Putamen (tissue), 1 donor: ENCODE results near the gene LRP8.
A peak's percentile ranks its signal among the peaks of the same experiment; 100 is the strongest.

Experiments
- DNase-seq: peaks from one replicate; pipeline ENCODE4 v3.0.0-alpha.2; 2016; ENCODE audit warnings: low spot score

The LRP8 gene

GRCh38 chr1:53328009-53328461, at the start of gene LRP8:
LRP8 (minus strand) TSS chr1:53328070; CDS start chr1:53327912, 158 bp downstream.
- DNase-seq: peak; percentile 58

DNA sequence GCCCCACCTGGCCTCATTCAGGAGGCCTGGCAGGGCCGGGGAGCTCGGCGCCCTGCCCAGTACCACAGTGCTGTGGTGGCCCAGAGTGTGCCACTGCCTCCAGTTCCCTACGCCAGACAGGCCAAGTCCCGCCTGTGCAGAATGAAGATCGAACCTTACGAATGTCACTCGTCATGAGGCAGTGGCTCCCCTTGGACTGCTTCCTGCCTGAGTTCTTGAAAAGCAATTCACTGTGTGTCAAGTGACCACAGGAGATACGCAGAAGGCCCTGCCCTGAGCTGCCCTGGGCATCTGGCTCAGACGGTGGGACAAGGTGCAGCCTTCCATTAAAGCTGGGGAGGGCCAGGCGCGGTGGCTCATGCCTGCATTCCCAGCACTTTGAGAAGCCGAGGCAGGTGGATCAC, 49.6 kb upstream of the LRP8 start:
- no peak for DNase-seq

GRCh38 chr1:53376742-53377437, 49.0 kb upstream of the LRP8 start:
- DNase-seq: no peak

- DNase-seq: no peak
Measured at GRCh38 chr1:53376041-53376461, 48.2 kb upstream of the LRP8 start.

- no peak for DNase-seq
Measured at GRCh38 chr1:53375440-53375839, 47.6 kb upstream of the LRP8 start.

GRCh38 chr1:53373246-53373645, 45.4 kb upstream of the LRP8 start:
- no peak for DNase-seq

GRCh38 chr1:53372501-53372951, 44.7 kb upstream of the LRP8 start:
- no peak for DNase-seq

DNA sequence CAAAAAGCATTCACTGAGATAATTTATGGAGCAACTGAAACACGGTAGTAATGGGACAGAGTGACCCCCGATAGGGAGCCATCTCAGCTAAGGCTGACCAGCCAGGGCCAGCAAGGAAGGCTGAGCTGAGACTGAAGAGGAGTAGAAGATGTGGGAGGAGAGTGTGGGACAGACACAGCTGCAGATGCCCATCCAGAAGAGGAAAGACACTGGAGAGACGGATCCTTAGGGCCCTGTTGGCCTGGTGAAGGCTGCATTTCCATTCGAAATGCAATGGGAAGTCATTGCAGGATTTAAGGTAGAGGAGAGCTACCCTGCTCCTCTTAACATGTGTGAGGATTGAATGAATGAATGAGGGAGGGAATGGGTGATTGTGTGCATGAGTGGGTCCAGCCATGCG, 44.0 kb upstream of the LRP8 start:
- no peak for DNase-seq

DNA sequence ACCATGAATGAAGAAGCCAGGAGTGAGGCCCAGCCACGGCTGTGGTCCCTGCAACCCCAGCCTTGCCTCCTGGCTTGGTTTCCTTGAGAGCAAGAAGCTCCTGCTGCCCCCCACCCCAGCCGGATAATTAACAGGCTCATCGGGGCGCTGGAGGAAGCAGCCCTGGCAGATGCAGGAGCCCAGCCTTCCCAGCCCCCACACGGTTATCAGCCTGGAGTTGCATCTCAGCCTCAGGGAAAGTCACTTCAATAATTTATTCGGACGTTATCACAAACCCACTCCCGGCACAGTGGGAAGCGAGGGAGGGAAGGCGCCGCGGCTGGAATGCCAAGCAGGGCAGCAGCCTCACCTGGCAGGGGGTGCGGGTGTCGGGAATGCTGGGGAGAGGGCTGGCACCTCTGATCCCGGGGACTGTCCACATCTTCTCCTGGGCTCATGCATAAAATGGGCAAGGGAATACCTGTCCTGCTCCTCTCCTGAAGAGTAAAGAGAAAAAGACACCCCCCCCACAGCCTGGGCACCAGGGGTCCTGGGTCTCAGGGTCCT, 43.3 kb upstream of the LRP8 start:
- DNase-seq: no peak

- no peak for DNase-seq
Measured at GRCh38 chr1:53370369-53370961, 42.6 kb upstream of the LRP8 start.

GRCh38 chr1:53369761-53370160, 41.9 kb upstream of the LRP8 start:
- no peak for DNase-seq

- DNase-seq: no peak
Measured at GRCh38 chr1:53369034-53369750, 41.3 kb upstream of the LRP8 start.

- DNase-seq: no peak
Measured at GRCh38 chr1:53368314-53369033, 40.6 kb upstream of the LRP8 start.

GRCh38 chr1:53367503-53368313, 39.8 kb upstream of the LRP8 start:
- no peak for DNase-seq

DNA sequence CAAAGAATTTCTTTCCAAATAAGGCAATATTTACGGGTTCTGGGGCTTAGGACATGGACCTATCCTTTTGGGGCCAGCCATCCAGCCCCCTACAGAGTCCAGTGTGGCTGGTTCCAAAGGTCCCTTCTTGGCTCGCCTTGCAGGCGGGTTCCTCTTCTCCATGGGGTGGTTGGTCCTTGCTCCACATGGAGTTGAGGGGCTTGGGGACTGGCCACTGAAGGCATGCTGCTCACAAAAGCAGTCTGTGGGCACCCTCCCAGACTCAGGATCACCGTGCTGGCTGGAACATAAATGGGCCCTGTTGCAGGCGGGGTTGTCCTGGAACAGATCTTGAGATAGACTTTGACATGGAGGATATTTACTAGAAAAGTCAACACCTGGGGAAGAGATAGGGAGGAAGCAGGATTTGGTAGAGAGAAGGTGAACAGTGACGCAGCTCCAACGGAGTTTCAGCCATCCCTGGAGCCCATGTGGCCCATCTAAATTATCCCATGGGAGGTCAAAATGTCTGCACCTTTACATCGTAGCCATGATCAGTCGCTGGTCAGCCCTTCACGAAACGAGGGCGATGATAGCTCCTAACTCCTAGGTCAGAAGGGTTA, 39.1 kb upstream of the LRP8 start:
- no peak for DNase-seq

- DNase-seq: no peak
Measured at GRCh38 chr1:53365437-53366063, 37.7 kb upstream of the LRP8 start.

DNA sequence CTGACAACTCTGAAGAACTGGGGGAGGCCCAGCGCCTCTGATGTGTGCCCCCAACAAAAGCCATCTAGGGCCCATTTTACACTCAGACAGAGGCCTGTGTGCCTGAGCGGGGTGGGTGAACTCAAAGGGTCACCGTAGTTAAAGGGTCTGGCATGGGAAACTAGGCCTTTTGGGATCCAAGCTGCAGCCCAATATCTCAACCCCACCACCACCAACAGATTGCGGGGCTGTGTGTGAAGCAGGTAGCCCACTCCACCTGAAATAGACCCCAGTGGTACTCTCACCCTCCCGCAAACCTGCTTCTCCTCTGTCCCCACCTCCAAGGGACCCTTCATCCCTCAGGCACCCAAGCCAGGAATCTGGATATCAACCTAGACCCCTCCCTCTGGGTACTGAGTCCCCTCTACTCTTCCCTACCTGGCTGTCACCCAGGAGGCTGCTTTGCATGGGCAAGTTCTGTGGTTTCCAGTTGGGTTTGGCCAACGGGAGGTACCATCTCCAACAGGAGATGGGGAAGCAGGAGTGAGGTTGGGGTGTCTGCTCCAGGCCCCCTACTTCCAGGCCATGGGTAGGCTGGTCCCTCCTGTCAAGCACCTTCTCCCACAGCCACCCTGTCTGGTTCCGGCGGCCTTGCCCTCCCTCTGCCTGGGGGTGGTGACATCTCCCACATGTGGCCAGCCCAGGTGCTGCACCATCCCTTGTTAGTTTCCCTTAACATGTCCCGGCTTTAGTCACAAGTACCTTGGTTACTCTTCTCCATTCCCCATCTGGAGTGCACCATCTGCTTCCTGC, 35.2 kb upstream of the LRP8 start:
- no peak for DNase-seq

DNA sequence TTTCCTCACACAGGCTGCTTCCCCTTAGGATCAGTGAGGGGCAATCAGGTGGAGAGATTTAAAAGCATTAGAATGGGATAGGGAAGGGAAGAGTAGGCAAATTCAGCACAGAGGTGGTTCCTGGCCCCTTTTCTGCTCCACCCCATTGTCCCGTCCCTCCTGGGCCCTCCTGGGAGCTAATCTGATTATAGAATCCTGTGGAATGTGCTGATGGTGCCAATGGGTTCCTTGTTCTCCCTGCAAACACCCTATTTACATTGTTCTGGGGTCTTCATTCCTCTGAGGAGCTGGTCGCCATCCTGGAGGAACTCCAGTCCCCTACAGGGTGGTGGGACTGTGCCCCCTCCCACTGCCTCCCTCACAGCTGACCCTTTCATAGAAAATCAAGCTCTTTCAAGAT, 34.4 kb upstream of the LRP8 start:
- no peak for DNase-seq

DNA sequence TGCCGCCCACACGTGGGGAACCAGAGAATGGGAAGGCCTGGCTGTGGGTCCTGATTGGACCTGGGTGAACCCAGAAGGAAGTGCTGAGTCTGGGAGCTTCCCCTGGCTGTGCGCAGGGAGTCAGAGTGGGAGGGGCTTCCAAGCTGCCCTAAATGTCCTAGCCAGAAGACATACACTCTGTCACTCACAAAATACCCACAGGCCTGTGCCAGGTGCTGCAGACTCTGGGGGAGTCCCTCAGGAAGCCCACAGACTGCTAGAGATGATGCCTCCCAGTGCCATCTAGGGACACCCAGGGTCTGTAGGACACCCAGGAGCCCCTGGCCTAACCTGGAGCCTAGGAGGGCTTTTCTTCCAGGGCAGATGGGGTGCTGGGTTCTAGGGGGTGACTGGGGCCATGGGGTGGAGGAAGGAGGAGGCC, 33.7 kb upstream of the LRP8 start:
- DNase-seq: no peak

DNA sequence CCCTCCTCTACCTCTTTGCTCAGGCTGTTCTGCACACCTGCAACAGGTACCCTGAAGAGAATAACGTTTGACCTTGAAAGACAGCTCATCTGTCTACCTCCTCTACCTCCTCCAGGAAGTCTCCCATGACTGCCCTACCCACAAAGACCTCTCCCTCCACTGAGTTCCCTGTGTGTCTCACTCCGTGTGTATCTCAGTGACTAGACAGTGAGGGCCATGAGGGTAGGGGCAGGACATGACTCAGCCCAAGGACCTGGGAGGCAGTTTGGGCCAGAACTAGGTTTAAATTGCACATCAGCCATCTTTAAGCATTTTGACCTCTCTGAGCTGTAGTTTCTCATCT, 32.0 kb upstream of the LRP8 start:
- no peak for DNase-seq
